Limb (tissue), 2 donors: Measurements from ENCODE around the gene DCC.
"Not testable (repeated sequence)": the region's sequence is repeated elsewhere in the genome, so short reads cannot be mapped to it uniquely, and the experiment has no call there.

ENCODE experiments used
- DNase-seq, 2 donors: peaks; one replicate each; pipeline ENCODE4 v3.0.0-alpha.2; 2016; ENCODE audit errors: extremely low spot score in 2 of 2

DCC gene

DNA sequence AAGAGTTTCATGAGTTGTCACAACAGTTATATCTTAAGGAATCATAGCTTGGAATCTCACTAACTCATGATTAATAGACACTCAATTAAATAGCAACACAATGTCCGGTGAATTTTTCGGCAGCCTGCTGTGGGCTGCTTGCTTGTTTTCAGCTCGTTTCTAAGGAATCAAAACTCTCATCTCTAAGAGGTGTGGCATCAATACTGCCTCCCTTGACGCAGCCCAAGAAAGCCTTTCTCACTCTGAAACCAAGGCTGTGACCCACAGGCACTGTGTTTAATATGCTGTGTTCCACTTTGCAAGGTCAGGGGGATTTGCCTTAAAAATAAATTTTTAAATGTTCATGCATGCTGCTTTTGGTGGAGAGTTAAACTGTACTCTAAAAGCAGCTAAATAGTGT is 5.4 kb downstream of the DCC start:
- no peak for DNase-seq

DNA sequence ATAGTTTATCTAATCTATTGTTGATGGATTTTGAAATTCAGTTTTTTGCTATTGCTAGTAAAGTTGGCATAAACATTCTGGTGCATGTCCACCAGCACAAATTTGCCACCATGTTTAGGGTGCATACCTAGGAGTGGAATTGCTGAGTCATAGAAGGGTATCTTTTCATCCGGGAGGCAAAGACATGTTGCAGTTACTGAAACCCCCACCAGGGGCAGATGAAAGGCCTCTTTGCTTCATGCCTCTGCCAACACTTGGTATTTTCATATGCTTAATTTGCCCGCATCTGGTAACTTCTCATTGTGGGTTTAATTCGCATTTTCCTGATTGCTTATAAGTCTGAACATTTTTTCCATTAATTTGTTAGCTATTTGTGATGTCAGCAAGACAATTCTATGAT is 8.2 kb downstream of the DCC start:
- no peak for DNase-seq

DNA sequence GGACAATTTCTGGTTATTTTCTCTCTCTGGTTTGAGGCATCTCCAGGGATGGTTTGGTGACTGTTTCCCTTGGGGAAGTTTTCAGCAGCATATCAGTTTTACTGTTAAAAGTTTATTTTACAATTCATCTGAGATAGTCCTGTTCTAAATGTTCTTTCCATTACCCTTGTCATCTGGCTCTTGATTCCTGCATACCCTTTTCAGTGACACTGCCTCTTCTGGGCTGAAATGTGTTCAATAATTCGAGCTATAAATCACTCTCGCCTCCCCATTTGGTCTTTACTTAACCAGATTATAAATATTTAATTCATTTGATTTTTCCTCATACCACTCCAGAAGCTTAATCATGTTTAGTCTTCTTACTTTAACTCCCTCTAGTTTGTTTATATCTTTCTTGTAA is 9.5 kb downstream of the DCC start:
- no peak for DNase-seq

DNA sequence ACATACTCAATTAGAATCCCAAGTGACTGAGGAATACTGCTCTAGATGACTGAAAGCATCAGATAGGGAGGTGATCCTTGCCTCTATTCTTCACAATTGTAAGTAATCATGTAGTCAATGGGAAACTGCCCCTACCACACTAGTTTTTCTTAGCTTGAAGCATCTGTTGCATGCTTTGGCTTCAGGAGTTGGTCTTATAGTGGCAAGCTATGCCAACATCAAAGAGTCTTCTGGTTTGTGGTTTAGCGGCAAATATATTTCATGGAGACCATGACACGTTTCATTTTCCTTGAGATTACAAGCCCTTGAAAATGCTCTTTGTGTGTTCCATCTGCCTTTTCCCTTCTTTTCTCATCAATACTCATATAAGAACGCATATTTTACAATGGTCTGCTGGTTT is 12.9 kb downstream of the DCC start:
- no peak for DNase-seq

DNA sequence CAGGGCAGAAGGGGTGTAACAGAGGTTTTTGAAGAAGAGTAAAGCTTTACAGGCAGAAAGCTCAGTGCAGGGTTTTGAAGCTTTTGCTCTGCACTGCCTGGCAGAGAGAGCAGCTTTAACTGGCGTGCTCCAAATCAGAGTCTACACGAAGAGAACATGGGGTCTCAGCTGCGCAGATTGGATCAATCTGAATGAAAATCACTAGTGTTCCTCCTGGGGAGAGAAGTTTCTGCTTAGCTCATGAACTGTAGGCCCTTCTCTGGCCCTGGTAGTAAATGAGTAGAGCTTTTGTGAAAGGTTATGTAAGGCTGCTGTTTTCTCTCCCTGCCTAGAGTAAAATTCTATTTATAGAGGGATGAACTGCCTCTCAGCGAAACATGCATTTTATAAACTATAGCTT is 13.6 kb downstream of the DCC start:
- DNase-seq = no peak

DNA sequence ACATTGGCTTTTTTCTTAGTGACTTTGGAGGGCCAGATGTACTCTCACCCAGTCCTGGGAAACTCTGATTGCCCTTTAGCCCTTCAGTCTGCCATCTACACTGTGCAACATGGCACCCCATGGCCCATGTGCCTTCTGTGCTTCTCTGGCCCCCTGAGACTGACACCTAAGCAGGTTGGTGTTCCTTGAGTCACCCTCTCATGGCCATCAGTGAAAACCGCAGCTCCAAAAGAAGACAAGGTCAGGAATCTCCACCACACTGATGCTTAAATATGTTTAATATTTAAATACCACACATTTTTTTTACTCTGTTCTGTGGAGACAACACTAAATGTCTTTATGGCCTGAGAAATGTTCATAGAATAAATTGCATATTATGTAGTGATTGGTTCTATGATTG is 23.9 kb downstream of the DCC start:
- no peak for DNase-seq

DNA sequence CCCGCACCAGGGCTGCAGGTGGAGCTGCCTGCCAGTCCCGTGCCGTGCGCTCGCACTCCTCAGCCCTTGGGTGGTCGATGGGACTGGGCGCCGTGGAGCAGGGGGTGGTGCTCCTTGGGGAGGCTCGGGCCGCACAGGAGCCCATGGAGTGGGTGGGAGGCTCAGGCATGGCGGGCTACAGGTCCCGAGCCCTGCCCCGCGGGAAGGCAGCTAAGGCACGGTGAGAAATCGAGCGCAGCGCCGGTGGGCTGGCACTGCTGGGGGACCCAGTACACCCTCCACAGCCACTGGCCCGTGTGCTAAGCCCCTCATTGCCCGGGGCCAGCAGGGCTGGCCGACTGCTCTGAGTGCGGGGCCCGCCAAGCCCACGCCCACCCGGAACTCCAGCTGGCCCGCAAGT is 26.9 kb downstream of the DCC start:
- not testable (repeated sequence) for DNase-seq

DNA sequence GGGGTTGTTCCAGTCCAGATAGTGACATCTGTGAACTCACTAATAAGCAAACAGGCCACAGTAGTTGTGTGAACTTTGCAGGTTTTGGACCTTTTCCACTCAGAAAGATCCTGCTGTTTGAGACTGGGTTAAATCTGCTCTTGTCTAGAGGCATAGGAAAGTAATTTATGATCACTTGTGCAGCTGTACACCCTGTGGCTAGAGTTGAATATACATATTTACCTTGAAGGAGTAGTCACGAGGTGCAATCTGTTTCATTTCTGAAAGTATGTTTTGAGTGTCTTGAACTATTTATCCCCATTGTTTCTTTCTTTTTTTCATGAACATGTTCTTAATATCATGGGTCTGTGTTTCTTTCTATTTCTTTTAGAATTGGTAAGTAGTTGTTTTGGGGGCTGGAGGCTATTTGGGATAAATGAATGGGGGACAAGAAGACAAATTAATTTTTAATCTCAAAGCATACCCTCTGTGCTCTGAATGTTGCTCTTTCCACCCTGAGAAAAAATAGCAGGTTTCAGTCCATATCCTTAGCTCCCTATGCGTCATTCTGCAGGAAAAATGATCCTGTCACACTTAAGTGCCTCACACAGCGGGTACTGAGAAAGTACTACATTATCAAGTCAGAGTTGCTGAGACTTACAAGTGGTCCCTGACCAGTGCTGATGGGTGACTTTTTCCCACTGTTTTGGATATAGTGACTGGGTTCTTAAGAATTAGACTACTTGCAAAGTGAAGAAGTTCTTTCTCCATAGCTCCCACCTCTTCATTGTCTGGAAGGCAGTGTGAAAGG is 28.2 kb downstream of the DCC start:
- DNase-seq = no peak

DNA sequence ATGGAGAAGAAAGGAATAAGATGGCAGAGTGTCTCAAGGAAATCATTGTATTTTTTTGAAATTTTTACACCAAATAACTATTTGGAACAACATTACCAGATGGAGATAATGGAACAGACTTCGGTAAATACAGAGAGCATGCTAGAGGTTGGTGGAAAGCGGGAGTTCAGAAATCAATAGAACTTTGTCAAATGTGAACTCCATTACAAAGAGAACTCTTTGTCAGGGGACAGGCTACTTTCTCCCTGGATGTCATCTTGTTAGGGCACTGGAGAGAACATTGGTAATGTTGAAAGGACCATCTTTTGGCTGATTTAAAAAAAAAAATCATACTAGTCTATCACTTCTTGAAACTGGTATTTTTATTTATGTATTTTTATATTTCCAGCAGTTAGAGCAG is 30.8 kb downstream of the DCC start:
- DNase-seq = no peak

DNA sequence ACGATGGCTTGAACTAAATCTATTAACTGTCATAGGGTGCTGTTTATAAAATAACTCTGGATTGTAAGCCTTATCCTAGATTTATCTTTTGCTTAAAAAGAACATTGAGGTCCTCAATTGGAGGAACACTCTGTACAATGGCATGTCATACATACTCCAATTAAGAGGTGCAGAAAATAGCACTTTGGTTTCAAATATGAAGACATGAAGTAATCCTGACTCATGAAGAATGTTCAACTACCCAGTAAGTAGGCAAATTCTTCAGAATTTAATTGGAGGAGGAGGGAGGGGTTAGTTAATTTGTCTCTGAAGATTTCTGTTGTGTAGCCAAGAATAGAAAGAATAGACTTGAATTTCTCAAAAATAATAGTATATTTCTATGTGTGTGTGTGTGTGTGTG is 36.1 kb downstream of the DCC start:
- no peak for DNase-seq

DNA sequence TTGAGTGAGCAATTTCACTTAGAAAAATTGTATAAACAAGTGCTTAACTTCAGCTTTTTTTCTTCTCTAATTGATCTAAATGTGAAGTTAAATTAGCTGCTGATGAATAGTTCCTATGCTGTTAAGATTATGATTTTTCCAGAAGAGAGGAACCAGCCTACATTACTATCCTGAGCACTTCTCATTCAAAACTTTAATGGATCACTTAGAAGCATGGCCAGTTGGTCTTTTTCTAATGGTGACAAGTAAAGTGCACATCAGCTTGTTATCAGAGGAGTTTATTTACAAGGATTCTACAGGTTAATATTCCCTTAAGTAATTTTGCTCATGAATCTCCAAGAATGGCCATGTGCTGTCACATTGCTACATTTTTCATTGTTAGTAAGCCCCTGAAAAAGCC is 37.1 kb downstream of the DCC start:
- DNase-seq = no peak

DNA sequence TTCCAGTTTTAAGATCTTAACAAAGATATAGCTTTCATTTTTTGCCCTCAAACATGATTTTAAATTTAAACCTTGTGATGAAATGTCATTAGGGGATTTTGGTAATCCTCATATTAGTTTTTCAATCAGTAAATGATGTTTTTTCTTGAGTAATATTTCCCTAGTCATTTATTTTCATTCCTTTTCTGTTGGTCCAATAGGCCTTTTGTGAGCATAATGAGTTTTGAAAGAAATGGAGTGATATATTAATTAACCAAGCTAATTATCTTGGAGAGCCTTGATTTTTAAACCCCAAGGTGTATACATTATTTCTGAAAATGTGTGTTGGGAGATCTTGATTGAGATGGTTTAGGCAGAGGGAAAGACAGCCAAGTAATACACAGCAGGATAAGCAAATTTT is 46.3 kb downstream of the DCC start:
- DNase-seq = no peak

DNA sequence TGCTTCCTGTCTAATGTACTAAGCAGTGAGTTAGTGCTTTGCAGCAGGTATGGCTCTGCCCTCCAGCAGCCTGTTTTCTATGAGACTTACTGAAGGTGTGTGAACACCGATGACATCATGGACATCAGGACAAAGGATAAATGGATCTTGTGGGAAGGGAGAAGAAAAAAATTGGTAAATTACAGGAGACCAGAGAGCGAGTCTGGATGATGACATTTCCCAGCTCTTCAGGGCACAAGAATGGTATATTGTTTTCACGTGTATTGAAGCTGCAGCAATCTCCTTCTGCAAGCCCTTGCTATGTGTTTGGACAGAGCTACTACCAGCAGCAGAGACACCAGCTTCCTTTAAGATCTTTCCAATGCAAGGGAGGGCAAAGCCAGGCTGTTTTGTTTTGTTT is 47.2 kb downstream of the DCC start:
- no peak for DNase-seq

DNA sequence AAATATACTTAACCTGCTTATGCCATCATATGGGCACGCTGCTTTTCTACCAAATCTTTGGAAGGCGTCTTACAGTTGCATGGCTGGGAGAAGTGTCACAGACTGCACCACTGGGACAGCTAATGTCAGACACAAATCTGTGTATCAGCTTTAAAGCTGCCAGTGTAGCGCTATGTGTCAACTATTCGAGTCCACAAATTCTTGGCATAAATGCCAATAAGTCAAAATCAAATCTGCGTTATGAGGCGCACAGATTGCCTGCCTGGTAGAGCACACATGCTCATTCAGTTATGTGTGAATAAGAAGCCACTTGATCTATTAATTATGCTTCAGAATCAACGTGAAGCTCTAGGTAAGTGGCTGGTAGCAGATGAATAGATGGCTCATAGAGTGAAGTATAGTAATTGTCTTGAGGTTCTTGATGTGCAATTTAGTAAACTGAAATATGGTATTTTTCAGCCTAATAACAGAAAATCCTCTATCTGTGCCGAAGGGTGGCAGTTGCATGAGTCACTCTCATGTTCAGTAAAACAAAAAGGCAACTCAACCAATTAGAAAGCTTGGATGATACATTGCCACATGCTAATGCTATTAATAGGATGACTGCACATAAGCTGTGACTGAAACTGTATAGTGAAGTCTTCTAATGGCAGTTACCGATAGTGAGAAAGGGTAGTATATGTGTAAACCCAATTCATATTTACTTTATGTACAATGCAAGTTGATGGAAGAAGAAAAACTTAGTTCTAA is 52.0 kb downstream of the DCC start:
- DNase-seq = no peak

DNA sequence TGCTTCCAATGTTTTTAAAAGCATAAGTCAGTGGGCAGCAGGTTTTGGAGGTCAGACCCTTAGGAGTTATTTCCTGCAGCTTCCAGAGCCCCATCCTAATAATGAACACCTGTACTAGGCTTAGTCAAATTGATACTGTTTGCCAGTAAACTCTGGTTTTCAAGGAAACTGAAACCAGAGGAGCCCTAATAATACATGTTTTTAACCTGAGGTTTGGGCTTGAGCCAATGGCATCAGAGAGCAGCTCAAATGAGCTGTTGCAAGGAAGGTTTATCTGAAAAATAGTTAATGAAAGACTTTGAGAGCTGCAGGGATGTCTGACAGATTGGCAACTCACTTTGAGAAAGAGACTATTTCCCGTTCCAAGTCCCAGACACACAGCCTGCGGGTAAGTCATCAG is 54.6 kb downstream of the DCC start:
- no peak for DNase-seq

DNA sequence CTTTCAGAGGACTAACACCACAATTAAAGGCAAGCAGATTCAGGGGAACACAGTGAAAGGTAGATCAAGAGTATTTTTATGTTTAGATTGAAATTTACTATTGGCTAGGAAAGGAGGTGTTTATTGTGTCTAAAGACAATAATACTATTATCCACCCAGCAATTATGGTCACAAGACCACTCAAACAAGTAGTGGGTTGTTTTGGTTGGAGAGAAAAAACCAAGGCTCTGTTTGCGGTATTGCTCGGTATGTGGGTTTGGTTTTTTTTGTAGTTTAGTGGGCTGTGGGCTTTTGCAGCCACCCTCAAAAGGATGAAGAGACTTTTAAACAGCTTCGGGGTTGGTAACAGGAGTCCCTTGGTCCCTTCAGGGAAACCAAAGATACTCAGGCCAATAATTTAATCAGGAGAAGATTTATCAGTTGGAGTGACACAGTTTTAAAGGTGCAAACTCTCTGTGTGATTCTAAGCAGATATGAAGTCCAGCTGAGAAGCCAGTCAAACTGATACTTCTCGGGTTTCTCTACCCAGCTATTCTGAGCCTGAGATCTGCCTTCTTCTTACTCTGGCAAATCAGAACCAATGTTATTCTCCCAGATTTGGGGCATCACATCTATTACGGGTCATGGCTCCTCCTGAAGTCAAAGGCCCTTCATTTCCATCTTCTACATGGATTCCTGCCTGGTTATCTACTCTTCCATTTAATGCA is 55.3 kb downstream of the DCC start:
- DNase-seq = no peak

DNA sequence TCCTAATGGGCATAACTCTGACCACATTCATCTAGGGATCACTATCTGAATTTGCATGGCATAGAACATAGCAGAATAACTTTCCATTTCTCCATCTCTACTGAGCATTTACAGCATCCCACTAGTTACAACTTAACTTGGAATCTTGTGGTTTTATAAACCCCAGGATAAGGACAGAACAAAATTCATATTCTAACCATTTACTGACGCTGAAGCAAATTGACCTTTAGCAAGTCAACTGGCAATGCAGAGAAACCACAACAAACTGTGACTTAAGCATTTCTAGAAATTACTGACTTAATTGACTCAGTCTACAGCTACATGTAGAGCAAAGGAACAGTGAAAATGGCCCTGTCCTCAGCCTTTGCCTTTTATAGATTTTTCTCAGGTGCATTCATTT is 61.2 kb downstream of the DCC start:
- no peak for DNase-seq

DNA sequence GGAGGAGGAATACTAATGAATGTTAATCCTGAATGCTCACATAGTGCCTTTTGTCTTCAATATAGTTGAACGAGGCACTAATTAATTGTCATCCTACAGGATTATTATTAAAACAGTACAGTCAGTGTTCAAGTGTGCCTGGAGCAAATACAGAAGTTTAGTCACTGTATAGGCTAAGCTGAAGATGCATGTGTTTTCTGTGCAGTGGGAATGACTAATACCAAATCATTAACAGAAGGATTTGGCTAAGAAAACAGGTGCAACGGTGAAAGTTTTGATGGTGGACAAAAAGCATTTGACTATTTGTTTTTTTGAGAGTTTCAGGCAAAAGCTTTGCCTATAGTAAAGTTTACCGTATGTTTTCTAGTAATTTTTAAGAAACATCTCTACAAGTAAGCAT is 62.8 kb downstream of the DCC start:
- no peak for DNase-seq

DNA sequence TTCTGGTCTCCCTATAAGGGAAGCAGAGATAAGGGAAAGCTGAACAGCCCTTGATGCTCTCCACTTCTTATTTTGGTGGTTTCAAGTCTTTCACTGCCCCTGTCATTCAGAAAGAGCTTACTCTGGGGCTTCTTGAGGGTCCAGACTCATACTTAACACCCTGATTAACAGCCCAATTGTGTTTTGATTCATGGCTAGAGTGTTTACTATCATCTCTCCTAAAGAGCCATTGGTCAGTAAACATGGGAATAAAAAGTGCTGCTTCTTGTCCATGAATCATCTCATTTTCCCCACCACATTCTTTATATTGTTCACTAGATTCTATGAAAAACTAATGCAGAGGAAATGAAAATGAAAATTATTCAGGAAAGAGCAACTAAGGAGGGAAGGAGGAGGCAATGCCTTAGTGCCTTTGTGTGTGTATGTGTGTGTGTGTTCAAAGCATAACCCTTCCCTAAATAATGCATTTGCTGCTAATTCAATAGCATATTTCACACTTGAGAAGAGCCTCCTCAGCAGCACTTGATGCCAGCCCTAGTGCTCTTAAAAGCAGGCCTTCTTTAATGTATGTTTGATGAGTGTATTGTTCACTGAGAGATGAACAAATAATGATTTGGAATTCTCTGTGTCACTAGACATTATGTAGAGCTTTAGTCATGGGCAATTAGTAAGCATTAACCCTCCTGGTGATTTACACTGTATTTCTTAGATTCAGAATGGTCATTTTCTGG is 63.5 kb downstream of the DCC start:
- no peak for DNase-seq

DNA sequence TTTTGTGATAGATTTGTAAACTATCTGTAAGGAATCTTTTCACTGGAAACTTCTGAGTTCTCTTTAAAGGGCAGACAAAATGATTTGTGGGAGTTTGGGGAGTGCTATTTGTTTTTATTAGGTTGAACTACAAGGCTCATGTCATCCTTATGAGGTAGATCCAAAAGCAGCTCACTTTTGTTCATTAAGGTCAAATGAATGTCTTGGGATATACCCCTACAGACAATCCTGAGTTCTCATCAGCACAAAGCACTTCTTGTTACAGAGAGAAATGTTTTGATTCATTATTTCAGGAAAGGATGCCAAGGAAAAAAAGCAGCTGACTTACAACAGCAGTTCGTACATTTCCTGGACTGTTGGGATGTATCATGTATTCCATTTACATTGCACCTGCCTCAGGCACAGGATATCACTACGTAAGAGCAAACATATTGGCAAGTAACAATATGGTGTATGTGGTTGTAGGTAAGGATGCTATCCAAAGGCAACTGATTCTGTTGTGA is 68.9 kb downstream of the DCC start:
- no peak for DNase-seq

DNA sequence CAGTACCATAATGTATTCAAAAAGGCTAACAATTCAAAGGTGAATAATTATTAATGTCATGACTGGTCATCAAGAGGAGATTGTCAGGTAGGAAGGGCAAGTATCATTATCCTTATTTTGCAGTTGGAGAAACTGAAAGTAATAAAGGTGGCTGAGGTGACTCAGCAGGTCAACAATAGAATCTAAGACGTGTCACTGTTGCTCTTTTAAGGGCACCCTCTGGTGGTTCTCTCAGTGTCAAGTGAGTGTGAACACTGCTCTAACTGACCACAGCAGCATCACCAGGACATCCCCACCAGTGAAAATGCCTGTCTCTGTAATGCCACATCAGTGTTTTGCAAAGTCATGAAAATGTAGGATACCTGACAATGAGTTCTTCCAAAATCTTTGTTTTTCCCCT is 69.7 kb downstream of the DCC start:
- DNase-seq = no peak

DNA sequence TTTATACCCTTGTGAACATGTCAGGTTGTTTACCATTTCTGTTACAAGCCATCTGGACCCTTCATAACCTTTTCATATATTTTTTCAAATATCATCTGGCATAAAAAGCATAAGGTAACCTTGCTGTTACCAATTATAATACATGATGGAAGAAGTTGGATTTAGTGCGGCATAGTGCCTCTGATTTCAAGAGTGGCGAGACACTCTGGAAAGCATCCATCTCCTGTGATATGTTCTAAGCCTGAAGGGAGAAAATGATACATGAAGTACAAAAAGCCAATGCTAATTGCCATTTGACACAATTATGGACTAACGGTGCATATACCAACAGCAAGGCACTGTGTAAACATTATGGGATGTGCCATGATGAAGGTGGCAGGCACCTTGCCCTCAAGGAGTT is 75.1 kb downstream of the DCC start:
- no peak for DNase-seq
